SK-N-MC (cell line): ENCODE results near the gene PJA1.

ENCODE experiments used
- DNase-seq: peaks from one replicate; pipeline ENCODE4 v3.0.0-alpha.2; 2011; ENCODE audit warnings: low read depth, low spot score
- H3K27ac ChIP-seq: fragments of 200-600 bp; sonication (generic); 2 replicates; pipeline ENCODE4 v1.5.1; 2016; ENCODE audit warnings: mixed run types
- H3K36me3 ChIP-seq: fragments of 200-600 bp; sonication (generic); 2 replicates; pipeline ENCODE4 v1.6.1; 2017; ENCODE audit warnings: antibody characterized with exemption, low read length, mixed read lengths; ENCODE audit not compliant: insufficient read depth
- H3K4me3 ChIP-seq: fragments of 200-600 bp; sonication (generic); 2 replicates; pipeline ENCODE4 v1.5.1; 2016
- H3K9ac ChIP-seq: fragments of 200-600 bp; sonication (generic); 2 replicates; pipeline ENCODE4 v1.8.0; 2017; ENCODE audit warnings: mixed run types, mixed read lengths; ENCODE audit not compliant: insufficient read length
- H3K9me3 ChIP-seq: fragments of 200-600 bp; sonication (generic); 2 replicates; pipeline ENCODE4 v1.6.1; 2017; ENCODE audit warnings: low read depth, mild to moderate bottlenecking, antibody characterized with exemption, low read length, moderate library complexity, mixed read lengths
- EZH2 ChIP-seq: fragments of 200-600 bp; sonication (generic); IDR thresholded peaks from one replicate; pipeline ENCODE4 v1.6.1; 2017; ENCODE audit warnings: antibody characterized with exemption
- FOXP2 ChIP-seq: optimal IDR thresholded peaks from 2 replicates; pipeline ENCODE3; 2011; ENCODE audit warnings: mild to moderate bottlenecking, moderate library complexity; ENCODE audit not compliant: insufficient read depth; ENCODE audit errors: extremely low read length, control extremely low read depth
- POLR2AphosphoS5 ChIP-seq: IDR thresholded peaks from 2 replicates; pipeline ENCODE4 v1.6.1; 2012; ENCODE audit warnings: mild to moderate bottlenecking, low read depth, low read length, borderline replicate concordance

The PJA1 gene

DNA sequence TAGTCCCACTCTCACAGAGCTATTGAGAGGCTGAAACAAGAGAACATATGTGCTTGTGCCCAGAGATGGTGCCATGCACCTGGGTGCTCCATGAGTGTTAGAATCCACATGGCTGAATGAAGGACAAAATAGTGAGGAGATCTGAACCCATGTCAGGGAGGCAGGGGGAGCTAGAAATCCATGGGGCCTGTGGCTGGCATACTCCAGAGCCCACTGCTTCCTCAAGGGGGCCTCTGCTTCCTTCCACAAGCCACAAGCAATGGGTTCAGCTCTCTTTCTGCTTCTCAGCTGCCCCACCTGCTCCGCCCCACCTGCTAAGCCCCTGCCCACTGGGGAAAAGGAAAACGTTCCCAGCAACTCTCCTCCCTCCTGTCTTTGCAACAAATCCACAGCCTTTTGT is 46.1 kb downstream of the PJA1 start:
- DNase-seq, result no peak
- Histone ChIP-seq H3K4me3 (no peak overlapping the region), H3K27ac (no peak overlapping the region), H3K9ac (no peak overlapping the region), H3K9me3 (no peaks in the 10 kb centered on the region), H3K36me3 (no peaks in the 10 kb centered on the region)
- TF ChIP-seq EZH2 (no peak), FOXP2 (no peak), POLR2AphosphoS5 (no peak)

DNA sequence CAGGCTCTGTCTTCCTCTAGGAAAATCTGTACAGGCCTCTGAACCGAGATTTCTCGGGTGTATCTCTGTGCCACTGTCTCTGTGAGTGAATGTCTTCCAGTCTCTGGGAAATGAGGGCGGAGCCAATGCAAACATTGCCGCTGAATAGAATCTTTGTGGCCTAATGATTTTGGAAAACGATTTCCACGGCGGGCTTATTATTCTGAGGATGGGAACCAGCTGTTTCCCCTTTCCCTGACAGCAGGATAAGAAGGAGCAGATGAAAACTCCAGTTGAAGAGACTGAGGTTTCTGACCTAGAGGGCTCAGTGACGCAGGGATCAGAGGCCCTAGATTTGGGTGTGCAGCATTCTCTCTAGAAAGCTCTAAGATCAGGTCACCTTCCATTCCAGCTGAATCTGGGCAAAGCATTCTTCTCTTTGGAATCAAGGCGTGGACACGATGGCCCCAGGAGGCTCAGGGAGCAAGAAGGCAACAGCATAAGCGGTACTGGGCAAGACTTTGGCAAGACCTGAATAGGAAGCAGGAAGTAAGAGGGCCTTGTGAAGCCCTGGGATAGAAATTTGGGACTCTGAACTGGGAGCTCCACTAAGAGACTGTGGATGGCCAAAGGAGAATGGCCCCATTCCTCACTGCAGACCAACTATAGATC is 47.3 kb downstream of the PJA1 start:
- DNase-seq, result peak; percentile 16
- H3K27ac ChIP-seq, result peak overlapping the region; percentile 36; the same call in 1 of the 2 replicates
- H3K4me3 ChIP-seq, result no peak overlapping the region
- H3K9ac ChIP-seq, result peak overlapping the region; percentile 29
- H3K36me3 ChIP-seq, result no peaks in the 10 kb centered on the region
- no peaks in the 10 kb centered on the region for H3K9me3 ChIP-seq
- TF ChIP-seq EZH2 (no peak), FOXP2 (no peak), POLR2AphosphoS5 (no peak)

DNA sequence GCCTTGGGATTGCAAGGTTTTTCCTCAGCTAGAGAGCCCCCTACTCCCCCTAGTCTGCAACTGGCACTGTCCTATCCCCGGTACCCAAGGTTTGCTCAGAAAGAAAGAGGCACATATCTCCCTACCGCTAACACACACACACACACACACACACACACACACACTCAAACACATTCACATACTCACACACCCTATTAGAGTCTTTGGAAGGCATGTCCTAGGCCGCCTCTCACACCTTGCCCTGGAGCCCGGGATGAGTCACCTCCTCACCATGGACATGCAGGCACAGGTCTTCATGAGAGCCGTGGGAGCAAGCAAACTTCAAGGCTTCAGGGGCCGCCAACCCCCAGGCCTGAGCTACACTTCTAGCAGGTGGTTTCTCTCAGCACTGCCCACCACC is 49.2 kb downstream of the PJA1 start:
- Histone ChIP-seq H3K9ac (no peak overlapping the region), H3K4me3 (no peak overlapping the region), H3K27ac (no peak overlapping the region), H3K9me3 (no peaks in the 10 kb centered on the region), H3K36me3 (no peaks in the 10 kb centered on the region)
- no peak for DNase-seq
- TF ChIP-seq POLR2AphosphoS5, result no peak
- no peak for TF ChIP-seq FOXP2
- TF ChIP-seq EZH2, result no peak

DNA sequence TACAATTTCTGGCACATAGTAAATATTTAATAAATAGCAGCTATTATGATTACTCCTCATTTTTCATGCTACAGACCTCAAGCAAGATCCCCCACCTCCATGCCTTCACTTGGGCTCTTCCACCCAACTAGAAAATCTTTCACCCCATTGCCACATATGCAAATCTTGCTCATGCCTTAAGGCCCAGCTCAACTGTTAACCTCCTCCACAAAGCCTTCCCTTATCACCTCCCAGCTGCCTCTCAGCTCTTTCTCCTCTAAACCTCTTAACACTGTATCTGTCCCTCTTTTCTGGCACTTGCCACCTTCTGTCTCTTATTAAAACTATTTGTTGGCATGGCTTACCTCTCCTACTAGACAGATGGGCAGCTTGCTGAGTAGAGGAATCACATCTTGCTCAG is 51.5 kb downstream of the PJA1 start:
- Histone ChIP-seq H3K4me3 (no peak overlapping the region), H3K36me3 (no peaks in the 10 kb centered on the region), H3K27ac (no peak overlapping the region), H3K9ac (no peak overlapping the region), H3K9me3 (no peaks in the 10 kb centered on the region)
- no peak for TF ChIP-seq FOXP2
- DNase-seq, result no peak
